A673 (cell line): ENCODE data around the gene DPPA5. TPM values are rescaled to one million over a fixed set of nuclear protein-coding genes. Genes with fewer than 3 reads are reported as not detected.

Source experiments
- BruUV-seq: library from RNA; stranded (reverse); fragments of 400-500 nt; replicated peaks from 2 replicates; lab custom pipeline; 2021; lab: Mats Ljungman, UMichigan
- CTCF ChIA-PET: fragments of 300-600 bp; sonication (Branson Sonifier 250); formaldehyde crosslinking; loops from one replicate; lab custom pipeline; 2022; ENCODE audit warnings: antibody characterized with exemption; lab: Charles Lee
- POLR2A ChIA-PET: fragments of 300-600 bp; sonication (Branson Sonifier 250); formaldehyde crosslinking; loops from one replicate; lab custom pipeline; 2022; ENCODE audit warnings: antibody characterized with exemption; ENCODE audit not compliant: low non-redundant PET; lab: Charles Lee
- DNase-seq: peaks from one replicate; pipeline ENCODE4 v3.0.0-alpha.2; 2015; ENCODE audit warnings: low spot score
- H3K27ac ChIP-seq: fragments of 200-600 bp; sonication (generic); 2 replicates; pipeline ENCODE4 v1.5.1; 2016; ENCODE audit warnings: mixed run types, low read depth, mild to moderate bottlenecking, mixed read lengths, antibody characterized with exemption, low read length; ENCODE audit not compliant: poor library complexity, severe bottlenecking
- H3K27me3 ChIP-seq: fragments of 200-600 bp; sonication (generic); replicated peaks from 2 replicates; pipeline ENCODE4 v1.6.1; 2017; ENCODE audit warnings: mixed run types, low read depth, mild to moderate bottlenecking, mixed read lengths, antibody characterized with exemption, low read length; ENCODE audit not compliant: insufficient read depth, poor library complexity
- H3K36me3 ChIP-seq: fragments of 200-600 bp; sonication (generic); 2 replicates; pipeline ENCODE4 v1.6.1; 2016; ENCODE audit warnings: mixed run types, mild to moderate bottlenecking, mixed read lengths, antibody characterized with exemption, low read length; ENCODE audit not compliant: insufficient read depth, poor library complexity, severe bottlenecking
- H3K4me1 ChIP-seq: fragments of 200-600 bp; sonication (generic); 2 replicates; pipeline ENCODE4 v1.6.1; 2017; ENCODE audit warnings: mixed run types, mild to moderate bottlenecking, mixed read lengths, antibody characterized with exemption, low read length; ENCODE audit not compliant: insufficient read depth, poor library complexity, severe bottlenecking
- H3K4me3 ChIP-seq: fragments of 200-600 bp; sonication (generic); 2 replicates; pipeline ENCODE4 v1.5.1; 2016; ENCODE audit warnings: low read depth, mixed run types, mild to moderate bottlenecking, mixed read lengths, low read length; ENCODE audit not compliant: poor library complexity, severe bottlenecking
- H3K9me3 ChIP-seq: fragments of 200-600 bp; sonication (generic); 2 replicates; pipeline ENCODE4 v1.6.1; 2016; ENCODE audit warnings: mixed run types, low read depth, mild to moderate bottlenecking, mixed read lengths, antibody characterized with exemption, low read length; ENCODE audit not compliant: poor library complexity, severe bottlenecking
- EZH2 ChIP-seq: fragments of 200-600 bp; sonication (generic); IDR thresholded peaks from 2 replicates; pipeline ENCODE4 v1.6.1; 2017; ENCODE audit warnings: borderline replicate concordance, low read depth, mild to moderate bottlenecking, mixed read lengths, antibody characterized with exemption, low read length; ENCODE audit not compliant: poor library complexity, severe bottlenecking
- intact Hi-C: fragments of 100-400 bp; cut with micrococcal nuclease; formaldehyde crosslinking; loops from one replicate; pipeline ENCODE4 v1.10.0; 2022; ENCODE audit not compliant: unreplicated experiment
- total RNA-seq: library from RNA; stranded (reverse); gene quantifications from 2 replicates; pipeline ENCODE4 v1.2.3, GENCODE V29; 2021
- TF ChIP-seq, protein P1 (sequence below): fragments of 300-800, 200-600 bp; sonication (generic); conservative IDR thresholded peaks from 2 replicates; pipeline ENCODE4 v1.5.1; 2017; ENCODE audit warnings: low read depth, mild to moderate bottlenecking, antibody characterized with exemption, low read length, moderate library complexity, mixed read lengths

DPPA5 gene
- total RNA-seq, 1 experiment from 2014 or later: not detected

DNA sequence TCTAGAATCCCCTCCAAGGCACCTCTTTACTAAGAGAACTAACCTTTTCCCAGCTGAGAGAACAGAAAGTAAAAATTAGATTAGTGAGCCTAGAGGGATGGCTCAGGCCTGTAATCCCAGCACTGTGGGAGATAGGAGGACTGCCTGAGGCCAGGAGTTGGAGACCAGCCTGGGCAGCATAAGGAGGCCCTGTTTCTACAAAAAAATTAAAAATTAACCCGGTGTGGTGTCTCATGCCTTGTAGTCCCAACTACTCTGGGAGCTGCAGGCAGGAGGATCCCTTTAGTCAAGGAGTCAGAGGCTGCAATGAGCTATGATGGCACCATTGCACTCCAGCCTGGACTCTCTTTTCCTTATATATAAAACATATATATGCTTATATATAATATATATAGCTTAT, 21.1 kb upstream of the DPPA5 start:
- CTCF ChIA-PET: no interaction called here
- intact Hi-C loops: no loop called here
- H3K27ac ChIP-seq: no peak overlapping the region
- no peaks in the 10 kb centered on the region for H3K4me1 ChIP-seq
- no peak for DNase-seq
- POLR2A ChIA-PET: no interaction called here
- H3K36me3 ChIP-seq: no peaks in the 10 kb centered on the region
- BruUV-seq: no TSS peak
- H3K4me3 ChIP-seq: no peak overlapping the region
- H3K9me3 ChIP-seq: no peaks in the 10 kb centered on the region
- TF ChIP-seq, protein P1, sequence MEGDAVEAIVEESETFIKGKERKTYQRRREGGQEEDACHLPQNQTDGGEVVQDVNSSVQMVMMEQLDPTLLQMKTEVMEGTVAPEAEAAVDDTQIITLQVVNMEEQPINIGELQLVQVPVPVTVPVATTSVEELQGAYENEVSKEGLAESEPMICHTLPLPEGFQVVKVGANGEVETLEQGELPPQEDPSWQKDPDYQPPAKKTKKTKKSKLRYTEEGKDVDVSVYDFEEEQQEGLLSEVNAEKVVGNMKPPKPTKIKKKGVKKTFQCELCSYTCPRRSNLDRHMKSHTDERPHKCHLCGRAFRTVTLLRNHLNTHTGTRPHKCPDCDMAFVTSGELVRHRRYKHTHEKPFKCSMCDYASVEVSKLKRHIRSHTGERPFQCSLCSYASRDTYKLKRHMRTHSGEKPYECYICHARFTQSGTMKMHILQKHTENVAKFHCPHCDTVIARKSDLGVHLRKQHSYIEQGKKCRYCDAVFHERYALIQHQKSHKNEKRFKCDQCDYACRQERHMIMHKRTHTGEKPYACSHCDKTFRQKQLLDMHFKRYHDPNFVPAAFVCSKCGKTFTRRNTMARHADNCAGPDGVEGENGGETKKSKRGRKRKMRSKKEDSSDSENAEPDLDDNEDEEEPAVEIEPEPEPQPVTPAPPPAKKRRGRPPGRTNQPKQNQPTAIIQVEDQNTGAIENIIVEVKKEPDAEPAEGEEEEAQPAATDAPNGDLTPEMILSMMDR: no peak
- TF ChIP-seq EZH2: no peak
- no peaks in the 10 kb centered on the region for H3K27me3 ChIP-seq

DNA sequence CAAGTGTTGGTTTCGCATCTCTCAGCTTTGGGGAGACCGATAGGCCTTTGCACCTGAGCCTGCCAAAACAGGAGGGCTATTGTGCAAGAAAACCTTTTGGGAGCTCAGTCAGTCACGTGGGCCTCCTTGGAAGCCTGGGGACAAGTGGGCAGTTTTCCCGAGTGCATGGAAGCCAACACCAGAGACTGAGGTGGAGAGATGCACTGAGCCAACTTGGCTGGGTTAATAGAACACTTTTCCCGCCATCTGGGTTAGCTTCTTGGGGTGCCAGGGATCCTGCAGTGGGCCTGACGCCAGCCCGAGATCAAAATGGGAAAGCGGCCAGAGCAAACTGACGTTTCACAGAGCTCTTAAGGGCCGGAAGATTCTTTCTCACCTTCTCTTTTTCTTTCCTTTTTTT, 18.4 kb upstream of the DPPA5 start:
- no peak for TF ChIP-seq EZH2
- TF ChIP-seq, protein P1: no peak
- no peaks in the 10 kb centered on the region for H3K4me1 ChIP-seq
- CTCF ChIA-PET: no interaction called here

GRCh38 chr6:73371984-73372383, 17.9 kb upstream of the DPPA5 start:
- BruUV-seq: no TSS peak
- H3K27me3 ChIP-seq: no peaks in the 10 kb centered on the region
- ChIA-PET POLR2A (no interaction called here), CTCF (no interaction called here)
- TF ChIP-seq, protein P1: no peak
- TF ChIP-seq EZH2: no peak
- H3K4me1 ChIP-seq: no peaks in the 10 kb centered on the region
- intact Hi-C loops: no loop called here
- no peaks in the 10 kb centered on the region for H3K36me3 ChIP-seq
- H3K9me3 ChIP-seq: no peaks in the 10 kb centered on the region
- no peak for DNase-seq
- H3K27ac ChIP-seq: no peak overlapping the region
- H3K4me3 ChIP-seq: no peak overlapping the region

More for the DNA sequence above, 18.4 kb upstream of the DPPA5 start:
- POLR2A ChIA-PET: no interaction called here
- no peak overlapping the region for H3K27ac ChIP-seq
- no peaks in the 10 kb centered on the region for H3K9me3 ChIP-seq
- no peak overlapping the region for H3K4me3 ChIP-seq
- intact Hi-C loops: no loop called here
- H3K27me3 ChIP-seq: no peaks in the 10 kb centered on the region
- no TSS peak for BruUV-seq
- no peaks in the 10 kb centered on the region for H3K36me3 ChIP-seq
- no peak for DNase-seq
